ENCODE results near the gene TIGD2. TPM values are rescaled to one million over a fixed set of nuclear protein-coding genes. Genes with fewer than 3 reads are reported as not detected.

Gene TIGD2
- total RNA-seq, 1 donor from 2014 or later = 9.2 TPM

DNA sequence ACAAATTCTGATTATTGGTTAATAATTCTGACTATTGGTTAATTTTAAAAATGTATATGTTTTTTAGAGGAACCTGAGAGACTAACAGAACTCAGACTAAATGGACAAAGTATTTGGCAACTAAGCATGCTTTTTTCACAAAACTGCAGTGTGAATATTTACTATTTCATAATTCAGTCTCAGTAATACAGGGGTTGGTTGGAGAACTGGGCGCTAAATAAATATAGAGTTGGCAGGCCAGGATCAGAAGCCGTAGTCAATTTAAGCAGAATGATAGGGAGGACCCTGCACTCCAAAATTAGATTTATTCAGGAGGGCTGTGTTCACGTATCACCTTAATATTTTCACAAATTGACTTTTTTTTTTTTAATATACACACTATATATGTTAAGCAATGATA lies 5.8 kb downstream of the TIGD2 start:
- TF ChIP-seq, protein P1, sequence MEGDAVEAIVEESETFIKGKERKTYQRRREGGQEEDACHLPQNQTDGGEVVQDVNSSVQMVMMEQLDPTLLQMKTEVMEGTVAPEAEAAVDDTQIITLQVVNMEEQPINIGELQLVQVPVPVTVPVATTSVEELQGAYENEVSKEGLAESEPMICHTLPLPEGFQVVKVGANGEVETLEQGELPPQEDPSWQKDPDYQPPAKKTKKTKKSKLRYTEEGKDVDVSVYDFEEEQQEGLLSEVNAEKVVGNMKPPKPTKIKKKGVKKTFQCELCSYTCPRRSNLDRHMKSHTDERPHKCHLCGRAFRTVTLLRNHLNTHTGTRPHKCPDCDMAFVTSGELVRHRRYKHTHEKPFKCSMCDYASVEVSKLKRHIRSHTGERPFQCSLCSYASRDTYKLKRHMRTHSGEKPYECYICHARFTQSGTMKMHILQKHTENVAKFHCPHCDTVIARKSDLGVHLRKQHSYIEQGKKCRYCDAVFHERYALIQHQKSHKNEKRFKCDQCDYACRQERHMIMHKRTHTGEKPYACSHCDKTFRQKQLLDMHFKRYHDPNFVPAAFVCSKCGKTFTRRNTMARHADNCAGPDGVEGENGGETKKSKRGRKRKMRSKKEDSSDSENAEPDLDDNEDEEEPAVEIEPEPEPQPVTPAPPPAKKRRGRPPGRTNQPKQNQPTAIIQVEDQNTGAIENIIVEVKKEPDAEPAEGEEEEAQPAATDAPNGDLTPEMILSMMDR (IDR thresholded peaks at IDR 0.05; ENCODE audit: unreplicated experiment) = no peak
- Mint-ChIP-seq H3K9me3 (ENCODE audit: low read depth) (no peaks in the 10 kb centered on the region), H3K27ac (no peak overlapping the region), H3K27me3 (no peaks in the 10 kb centered on the region), H3K4me1 (ENCODE audit: low read depth) (peaks cover 16% of the 10 kb centered on the region), H3K36me3 (ENCODE audit: insufficient read depth) (peaks cover 4% of the 10 kb centered on the region), H3K4me3 (ENCODE audit: low read depth) (no peak overlapping the region)
- DNase-seq (ENCODE audit: low spot score, unreplicated experiment) = no peak

DNA sequence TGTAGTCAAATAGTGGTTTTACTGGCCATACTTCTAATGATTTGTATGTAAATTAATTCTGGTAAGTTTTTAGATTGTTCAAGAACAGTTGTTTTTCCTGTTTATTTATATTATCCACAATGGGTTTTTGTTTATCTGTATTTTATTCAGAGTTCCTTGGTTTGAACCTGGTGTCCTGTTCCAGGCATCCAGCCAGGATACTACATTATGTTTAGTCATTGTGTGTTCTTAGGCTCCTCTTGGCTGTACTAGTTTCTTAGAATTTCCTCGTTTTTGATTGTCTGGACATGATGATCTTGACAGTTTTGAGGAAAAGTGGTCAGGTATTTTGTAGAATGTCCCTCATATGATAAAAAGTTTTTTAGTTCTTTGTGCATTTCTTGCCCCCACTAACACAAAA lies 7.8 kb downstream of the TIGD2 start:
- peaks cover 5% of the 10 kb centered on the region for H3K36me3 Mint-ChIP-seq (ENCODE audit: insufficient read depth)
- H3K4me3 Mint-ChIP-seq (ENCODE audit: low read depth) = no peak overlapping the region

DNA sequence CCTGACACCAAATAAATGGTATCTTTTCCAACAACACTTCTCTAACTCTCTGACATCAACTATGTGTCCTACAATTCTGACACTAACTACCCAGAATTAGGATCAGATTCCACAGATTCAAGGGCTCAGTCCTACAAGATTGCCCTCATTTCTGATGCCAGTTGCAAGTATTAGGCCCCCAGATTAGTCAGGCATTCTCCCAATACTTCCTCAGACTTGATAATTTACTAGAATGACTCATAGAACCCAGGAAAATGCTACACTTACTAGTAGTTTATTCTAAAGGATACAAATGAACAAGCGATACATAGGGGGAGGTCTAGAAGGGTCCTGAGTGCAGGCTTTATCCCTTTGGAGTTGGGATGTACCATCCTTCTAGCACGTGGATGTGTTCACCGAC lies 8.5 kb downstream of the TIGD2 start:
- no peak for DNase-seq (ENCODE audit: low spot score, unreplicated experiment)
- Mint-ChIP-seq H3K4me3 (ENCODE audit: low read depth) (no peak overlapping the region), H3K27ac (no peak overlapping the region), H3K27me3 (no peaks in the 10 kb centered on the region), H3K36me3 (ENCODE audit: insufficient read depth) (peaks cover 4% of the 10 kb centered on the region), H3K9me3 (ENCODE audit: low read depth) (peaks cover 3% of the 10 kb centered on the region), H3K4me1 (ENCODE audit: low read depth) (peaks cover 9% of the 10 kb centered on the region)
- TF ChIP-seq, protein P1 (IDR thresholded peaks at IDR 0.05; ENCODE audit: unreplicated experiment) = no peak

More for the DNA sequence above, 7.8 kb downstream of the TIGD2 start:
- DNase-seq (ENCODE audit: low spot score, unreplicated experiment) = no peak
- peaks cover 10% of the 10 kb centered on the region for H3K4me1 Mint-ChIP-seq (ENCODE audit: low read depth)
- TF ChIP-seq, protein P1 (IDR thresholded peaks at IDR 0.05; ENCODE audit: unreplicated experiment) = no peak
- no peak overlapping the region for H3K27ac Mint-ChIP-seq
- H3K27me3 Mint-ChIP-seq = no peaks in the 10 kb centered on the region
- H3K9me3 Mint-ChIP-seq (ENCODE audit: low read depth) = peaks cover 3% of the 10 kb centered on the region

DNA sequence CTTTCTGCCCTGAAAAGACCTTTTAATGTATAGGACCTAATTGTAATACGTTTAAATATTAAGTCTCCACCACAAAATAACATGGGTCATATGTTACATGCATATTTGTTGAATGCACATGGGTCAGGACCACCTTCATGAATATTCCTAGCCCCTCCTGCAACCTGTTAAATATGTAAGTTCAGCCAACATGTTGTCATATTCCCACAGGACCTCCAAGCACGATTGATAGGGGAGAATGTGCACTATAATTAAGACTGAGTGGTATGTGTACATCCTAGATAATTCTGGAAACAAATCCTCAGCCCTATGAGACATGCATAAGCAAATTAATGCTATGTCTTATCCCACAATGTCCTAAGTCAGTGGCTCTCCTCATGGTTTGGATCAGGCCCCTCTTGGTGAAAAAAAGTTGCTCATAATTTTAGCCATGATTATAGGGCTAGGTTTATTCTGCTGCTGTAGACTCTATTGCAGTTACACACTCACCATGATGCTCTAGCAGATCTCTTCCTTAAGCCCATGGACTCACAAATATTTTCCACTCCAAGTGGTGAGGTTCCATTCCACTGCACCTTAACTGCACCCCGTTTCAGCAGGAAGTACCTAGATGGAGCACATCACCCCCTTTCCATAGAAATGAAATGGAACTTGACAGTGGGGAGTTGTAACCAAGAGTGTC lies 10.2 kb downstream of the TIGD2 start:
- DNase-seq (ENCODE audit: low spot score, unreplicated experiment) = no peak
- TF ChIP-seq, protein P1 (IDR thresholded peaks at IDR 0.05; ENCODE audit: unreplicated experiment) = no peak
- Mint-ChIP-seq H3K27ac (peak overlapping the region; percentile 85), H3K9me3 (ENCODE audit: low read depth) (peaks cover 3% of the 10 kb centered on the region), H3K4me3 (ENCODE audit: low read depth) (no peak overlapping the region), H3K27me3 (no peaks in the 10 kb centered on the region), H3K36me3 (ENCODE audit: insufficient read depth) (peaks cover 2% of the 10 kb centered on the region), H3K4me1 (ENCODE audit: low read depth) (peaks cover 10% of the 10 kb centered on the region)

DNA sequence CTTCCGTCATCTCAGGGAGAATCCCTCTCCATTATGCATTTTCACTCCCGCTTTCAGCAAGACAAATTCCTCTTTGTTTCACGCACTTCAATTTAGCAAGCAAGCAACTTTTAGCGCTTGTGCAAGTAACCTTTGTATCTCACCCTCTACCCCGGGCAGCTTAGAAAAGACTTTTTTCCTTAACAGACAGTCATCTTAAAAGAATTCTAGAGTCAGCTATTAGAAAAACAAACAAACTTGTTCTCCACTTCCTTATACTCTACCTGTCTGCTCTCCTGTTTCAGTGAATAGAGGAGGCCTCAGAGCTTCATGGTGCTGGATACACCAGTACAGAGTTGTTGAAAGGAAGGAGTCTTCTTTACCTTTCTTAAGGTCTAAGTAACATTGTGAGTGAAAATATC lies 12.1 kb downstream of the TIGD2 start:
- Mint-ChIP-seq H3K9me3 (ENCODE audit: low read depth) (peaks cover 3% of the 10 kb centered on the region), H3K27me3 (no peaks in the 10 kb centered on the region), H3K4me3 (ENCODE audit: low read depth) (no peak overlapping the region), H3K4me1 (ENCODE audit: low read depth) (peaks cover 10% of the 10 kb centered on the region), H3K27ac (peak overlapping the region; percentile 43), H3K36me3 (ENCODE audit: insufficient read depth) (peaks cover 2% of the 10 kb centered on the region)
- no peak for DNase-seq (ENCODE audit: low spot score, unreplicated experiment)
- TF ChIP-seq, protein P1 (IDR thresholded peaks at IDR 0.05; ENCODE audit: unreplicated experiment) = no peak

Data from progenitor cell of endocrine pancreas (in vitro differentiated cells).